K562 (cell line): ENCODE measurements around the gene TTC39B. TPM values are rescaled to one million over a fixed set of nuclear protein-coding genes. Genes with fewer than 3 reads are reported as not detected.

Source experiments
- ATAC-seq: fragments of 200-7000 bp; cut with Tn5 transposase; 3 replicates; pipeline ENCODE4 v1.9.1; 2020; ENCODE audit warnings: moderate library complexity
- BruUV-seq: library from RNA; stranded (reverse); fragments of 400-500 nt; replicated peaks from 2 replicates; lab custom pipeline; 2021; lab: Mats Ljungman, UMichigan
- CTCF ChIA-PET: fragments of 300-600 bp; formaldehyde crosslinking; extraction: SDS; loops from one replicate; lab custom pipeline; 2021; ENCODE audit warnings: low intra/inter-chr PET ratio; lab: Yijun Ruan, JAX
- POLR2A ChIA-PET: fragments of 300-600, 350-650 bp; sonication (Branson Sonifier 250); formaldehyde crosslinking; extraction: SDS; loops from one replicate; lab custom pipeline; 2021; ENCODE audit warnings: antibody characterized with exemption, inconsistent platforms; lab: Yijun Ruan, JAX
- DNase-seq, 4 experiments: peaks; one replicate each; pipeline versions ENCODE4 v3.0.0 to v3.0.0-alpha.2; 2011 to 2018; ENCODE audit warnings: low spot score in 3 of 4, mixed read lengths in 3 of 4; ENCODE audit errors: extremely low read depth in 1 of 4
- FAIRE-seq: peaks from 2 replicates; lab custom pipeline; 2011; peaks lifted over from hg19 to GRCh38; lab: Jason Lieb, UNC
- H2AFZ ChIP-seq: 2 replicates; pipeline ENCODE4 v1.6.0; 2011; ENCODE audit warnings: low read depth, low read length, control low read depth, inconsistent platforms
- H3K27ac ChIP-seq: fragments of 200-600 bp; 3 replicates; pipeline ENCODE4 v1.8.0; 2011; ENCODE audit warnings: low read depth, mild to moderate bottlenecking, control low read depth, inconsistent platforms, low read length, moderate library complexity, mixed read lengths; ENCODE audit errors: extremely low read depth
- H3K27me3 ChIP-seq, 2 experiments: fragments of 300-600 bp in 1 of 2; 2 replicates in 1 of 2; 3 replicates in 1 of 2; pipeline versions ENCODE4 v1.6.0 to v1.8.0; 2011; ENCODE audit warnings: inconsistent platforms in 2 of 2, low read length in 2 of 2, mild to moderate bottlenecking in 1 of 2, mixed read lengths in 1 of 2, moderate library complexity in 1 of 2; ENCODE audit not compliant: control insufficient read depth in 2 of 2, insufficient read depth in 2 of 2
- H3K36me3 ChIP-seq: fragments of 300-600 bp; 3 replicates; pipeline ENCODE4 v1.8.0; 2011; ENCODE audit warnings: mild to moderate bottlenecking, low read length, inconsistent platforms; ENCODE audit not compliant: control insufficient read depth, insufficient read depth
- H3K4me1 ChIP-seq, 2 experiments: fragments of 200-600 bp in 1 of 2; replicated peaks in 1 of 2; 2 replicates in 1 of 2; 3 replicates in 1 of 2; pipeline versions ENCODE4 v1.5.1 to v1.8.0; 2011; ENCODE audit warnings: inconsistent platforms in 2 of 2, low read length in 2 of 2, mild to moderate bottlenecking in 1 of 2, mixed read lengths in 1 of 2, moderate library complexity in 1 of 2; ENCODE audit not compliant: control insufficient read depth in 2 of 2, insufficient read depth in 2 of 2
- H3K4me2 ChIP-seq: 2 replicates; pipeline ENCODE4 v1.6.1; 2011; ENCODE audit warnings: low read length, control low read depth, inconsistent platforms, mixed read lengths; ENCODE audit not compliant: insufficient read depth
- H3K4me3 ChIP-seq: fragments of 200-600 bp; sonication (generic), shearing (Covaris generic); 2 replicates; pipeline ENCODE4 v1.5.1; 2016; ENCODE audit warnings: control low read depth, inconsistent platforms
- H3K79me2 ChIP-seq: fragments of 200-600 bp; 3 replicates; pipeline ENCODE4 v1.8.0; 2011; ENCODE audit warnings: low read length, inconsistent platforms; ENCODE audit not compliant: control insufficient read depth, insufficient read depth
- H3K9ac ChIP-seq, 2 experiments: 2 replicates each; pipeline versions ENCODE4 v1.6.0 to v1.6.1; 2011; ENCODE audit warnings: low read depth in 2 of 2, low read length in 2 of 2, control low read depth in 1 of 2, inconsistent platforms in 1 of 2, mild to moderate bottlenecking in 1 of 2, mixed read lengths in 1 of 2; ENCODE audit not compliant: insufficient read depth in 1 of 2
- H3K9me1 ChIP-seq: one replicate; pipeline ENCODE4 v1.6.0; 2011; ENCODE audit warnings: inconsistent platforms, mild to moderate bottlenecking, low read length, moderate library complexity; ENCODE audit not compliant: control insufficient read depth, insufficient read depth
- H3K9me3 ChIP-seq: replicated peaks from 2 replicates; pipeline ENCODE4 v1.5.1; 2011; ENCODE audit warnings: low read depth, low read length, inconsistent platforms; ENCODE audit not compliant: control insufficient read depth, insufficient read depth
- H4K20me1 ChIP-seq: replicated peaks from 2 replicates; pipeline ENCODE4 v1.6.1; 2011; ENCODE audit warnings: low read length, inconsistent platforms, mixed read lengths; ENCODE audit not compliant: control insufficient read depth, insufficient read depth
- FOXJ3 ChIP-seq: sonication (generic); formaldehyde crosslinking; IDR thresholded peaks from 2 replicates; pipeline ENCODE4 v1.4.0; 2020; ENCODE audit warnings: mild to moderate bottlenecking, missing genetic modification reagents
- FOXK1 ChIP-seq: sonication (generic); formaldehyde crosslinking; IDR thresholded peaks from 2 replicates; pipeline ENCODE4 v1.8.0; 2022; ENCODE audit warnings: missing genetic modification reagents, mild to moderate bottlenecking, borderline replicate concordance
- HEY1 ChIP-seq: fragments of 250-450 bp; sonication (Bioruptor Pico); IDR thresholded peaks from 2 replicates; pipeline ENCODE4 v1.5.0; 2020; ENCODE audit warnings: mild to moderate bottlenecking, moderate library complexity, borderline replicate concordance
- KDM2B ChIP-seq: fragments of 250-450 bp; sonication (Bioruptor Pico); IDR thresholded peaks from 2 replicates; pipeline ENCODE4 v1.8.0; 2021; ENCODE audit warnings: mild to moderate bottlenecking, moderate library complexity
- L3MBTL2 ChIP-seq: fragments of 450-650 bp; IDR thresholded peaks from 2 replicates; pipeline ENCODE4 v1.6.1; 2016; ENCODE audit warnings: mild to moderate bottlenecking, moderate library complexity
- NFYB ChIP-seq: IDR thresholded peaks from 2 replicates; pipeline ENCODE4 v1.6.1; 2011; ENCODE audit warnings: mild to moderate bottlenecking, moderate library complexity; ENCODE audit not compliant: insufficient read length; ENCODE audit errors: extremely low read depth
- NR0B1 ChIP-seq: fragments of 450-650 bp; IDR thresholded peaks from one replicate; pipeline ENCODE4 v1.6.1; 2018; ENCODE audit warnings: mild to moderate bottlenecking, moderate library complexity; ENCODE audit not compliant: partially characterized antibody
- NR1H2 ChIP-seq: sonication (generic); formaldehyde crosslinking; IDR thresholded peaks from 2 replicates; pipeline ENCODE4 v1.4.0; 2020; ENCODE audit warnings: mild to moderate bottlenecking, missing genetic modification reagents
- SRSF3 ChIP-seq: fragments of 200-400 bp; formaldehyde crosslinking; IDR thresholded peaks from 2 replicates; pipeline ENCODE4 v1.6.1; 2016; ENCODE audit warnings: mild to moderate bottlenecking, low read length, moderate library complexity; ENCODE audit not compliant: insufficient read depth
- ZNF165 ChIP-seq: fragments of 250-450 bp; sonication (Bioruptor Pico); IDR thresholded peaks from 2 replicates; pipeline ENCODE4 v1.4.0; 2020; ENCODE audit warnings: borderline replicate concordance
- ZNF197 ChIP-seq: fragments of 200-800 bp; sonication (Bioruptor generic); IDR thresholded peaks from 2 replicates; pipeline ENCODE4 v1.6.1; 2016; ENCODE audit warnings: low read depth, missing genetic modification characterization, missing compliant biosample characterization
- WGBS: fragments of 100-300 bp; shearing (Covaris generic); methylation state at CpG from one replicate; pipeline ENCODE4 v1.1.6; 2016; ENCODE audit warnings: low coverage, mixed read lengths; ENCODE audit not compliant: insufficient coverage; ENCODE audit errors: missing lambda C conversion rate; 5-methylcytosine and 5-hydroxymethylcytosine counted together
- in situ Hi-C: fragments of 300-500 bp; cut with MboI; formaldehyde crosslinking; loops from 4 replicates; pipeline ENCODE4 v1.15.0; 2018; ENCODE audit warnings: inconsistent platforms, mixed read lengths
- intact Hi-C: fragments of 100-400 bp; cut with micrococcal nuclease; formaldehyde crosslinking; loops from 2 replicates; pipeline ENCODE4 v1.14.2; 2022
- polyA plus RNA-seq, 8 experiments: library from polyadenylated mRNA; depleted of rRNA in 4 of 8; stranded (reverse) in 5 of 8; unstranded in 3 of 8; fragments of >200 nt; fragmentation: Nextera tagmentation in 2 of 8; fragmentation: Illumina TruSeq in 1 of 8; extraction: Ambion mirVana in 2 of 8; extraction: Trizol in 1 of 8; gene quantifications; 2 replicates each; pipeline versions ENCODE4 v1.2.1 to v1.2.3, GENCODE V29; 2011 to 2014; ENCODE audit warnings: inconsistent platforms in 1 of 8, missing spikeins in 1 of 8
- total RNA-seq, 7 experiments: library from RNA; depleted of rRNA in 6 of 7; stranded (reverse); fragments of >200 nt in 6 of 7; fragmentation: Illumina TruSeq in 2 of 7; extraction: Trizol in 2 of 7; gene quantifications; 2 replicates each; pipeline versions ENCODE4 v1.2.1 to v1.2.3, GENCODE V29; 2011 to 2021; ENCODE audit warnings: low replicate concordance in 1 of 7
- TF ChIP-seq, protein P1 (sequence below): fragments of 450-650 bp; IDR thresholded peaks from 2 replicates; pipeline ENCODE4 v1.7.0; 2016; ENCODE audit warnings: borderline replicate concordance
- TF ChIP-seq, protein P2 (sequence below): fragments of 200-800 bp; sonication (Bioruptor generic); IDR thresholded peaks from 2 replicates; pipeline ENCODE4 v1.6.1; 2016; ENCODE audit warnings: missing genetic modification characterization, missing compliant biosample characterization
- TF ChIP-seq, protein P3 (sequence below), 2 experiments: fragments of 450-650 bp; IDR thresholded peaks; 2 replicates each; pipeline ENCODE4 v1.6.1; 2016

Gene TTC39B
- total and polyA plus RNA-seq, 9 of the 15 experiments (the other 6 are each of a cell fraction or from before 2014, with no cell fraction given): 0.32 to 1.2 (median 0.95) TPM

GRCh38 chr9:15238646-15239045 lies 68.4 kb downstream of the TTC39B start:
- CTCF ChIA-PET: no interaction called here
- POLR2A ChIA-PET: no interaction called here
- ATAC-seq: no peak

More at GRCh38 chr9:15238646-15239045, 68.4 kb downstream of the TTC39B start:
- in situ Hi-C loops (no loop called here), intact Hi-C loops (no loop called here)
- no TSS peak for BruUV-seq
- Histone ChIP-seq H3K27me3 (no peaks in the 10 kb centered on the region), H3K27ac (no peak overlapping the region), H3K4me3 (no peak overlapping the region), H3K9me3 (no peaks in the 10 kb centered on the region), H3K4me2 (no peak overlapping the region), H4K20me1 (no peaks in the 10 kb centered on the region), H3K79me2 (no peaks in the 10 kb centered on the region), H2AFZ (no peak overlapping the region), H3K36me3 (no peaks in the 10 kb centered on the region), H3K9ac (no peak overlapping the region), H3K9me1 (no peaks in the 10 kb centered on the region), H3K4me1 (no peaks in the 10 kb centered on the region)
- no peak for TF ChIP-seq SRSF3
- no peak for TF ChIP-seq FOXJ3 (CRISPR knock-in tag)
- no peak for TF ChIP-seq L3MBTL2
- TF ChIP-seq HEY1 (CRISPR knock-in tag): no peak
- TF ChIP-seq FOXK1: no peak
- no peak for TF ChIP-seq ZNF165 (CRISPR knock-in tag)
- TF ChIP-seq, protein P1, sequence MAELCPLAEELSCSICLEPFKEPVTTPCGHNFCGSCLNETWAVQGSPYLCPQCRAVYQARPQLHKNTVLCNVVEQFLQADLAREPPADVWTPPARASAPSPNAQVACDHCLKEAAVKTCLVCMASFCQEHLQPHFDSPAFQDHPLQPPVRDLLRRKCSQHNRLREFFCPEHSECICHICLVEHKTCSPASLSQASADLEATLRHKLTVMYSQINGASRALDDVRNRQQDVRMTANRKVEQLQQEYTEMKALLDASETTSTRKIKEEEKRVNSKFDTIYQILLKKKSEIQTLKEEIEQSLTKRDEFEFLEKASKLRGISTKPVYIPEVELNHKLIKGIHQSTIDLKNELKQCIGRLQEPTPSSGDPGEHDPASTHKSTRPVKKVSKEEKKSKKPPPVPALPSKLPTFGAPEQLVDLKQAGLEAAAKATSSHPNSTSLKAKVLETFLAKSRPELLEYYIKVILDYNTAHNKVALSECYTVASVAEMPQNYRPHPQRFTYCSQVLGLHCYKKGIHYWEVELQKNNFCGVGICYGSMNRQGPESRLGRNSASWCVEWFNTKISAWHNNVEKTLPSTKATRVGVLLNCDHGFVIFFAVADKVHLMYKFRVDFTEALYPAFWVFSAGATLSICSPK: no peak
- TF ChIP-seq, protein P2, sequence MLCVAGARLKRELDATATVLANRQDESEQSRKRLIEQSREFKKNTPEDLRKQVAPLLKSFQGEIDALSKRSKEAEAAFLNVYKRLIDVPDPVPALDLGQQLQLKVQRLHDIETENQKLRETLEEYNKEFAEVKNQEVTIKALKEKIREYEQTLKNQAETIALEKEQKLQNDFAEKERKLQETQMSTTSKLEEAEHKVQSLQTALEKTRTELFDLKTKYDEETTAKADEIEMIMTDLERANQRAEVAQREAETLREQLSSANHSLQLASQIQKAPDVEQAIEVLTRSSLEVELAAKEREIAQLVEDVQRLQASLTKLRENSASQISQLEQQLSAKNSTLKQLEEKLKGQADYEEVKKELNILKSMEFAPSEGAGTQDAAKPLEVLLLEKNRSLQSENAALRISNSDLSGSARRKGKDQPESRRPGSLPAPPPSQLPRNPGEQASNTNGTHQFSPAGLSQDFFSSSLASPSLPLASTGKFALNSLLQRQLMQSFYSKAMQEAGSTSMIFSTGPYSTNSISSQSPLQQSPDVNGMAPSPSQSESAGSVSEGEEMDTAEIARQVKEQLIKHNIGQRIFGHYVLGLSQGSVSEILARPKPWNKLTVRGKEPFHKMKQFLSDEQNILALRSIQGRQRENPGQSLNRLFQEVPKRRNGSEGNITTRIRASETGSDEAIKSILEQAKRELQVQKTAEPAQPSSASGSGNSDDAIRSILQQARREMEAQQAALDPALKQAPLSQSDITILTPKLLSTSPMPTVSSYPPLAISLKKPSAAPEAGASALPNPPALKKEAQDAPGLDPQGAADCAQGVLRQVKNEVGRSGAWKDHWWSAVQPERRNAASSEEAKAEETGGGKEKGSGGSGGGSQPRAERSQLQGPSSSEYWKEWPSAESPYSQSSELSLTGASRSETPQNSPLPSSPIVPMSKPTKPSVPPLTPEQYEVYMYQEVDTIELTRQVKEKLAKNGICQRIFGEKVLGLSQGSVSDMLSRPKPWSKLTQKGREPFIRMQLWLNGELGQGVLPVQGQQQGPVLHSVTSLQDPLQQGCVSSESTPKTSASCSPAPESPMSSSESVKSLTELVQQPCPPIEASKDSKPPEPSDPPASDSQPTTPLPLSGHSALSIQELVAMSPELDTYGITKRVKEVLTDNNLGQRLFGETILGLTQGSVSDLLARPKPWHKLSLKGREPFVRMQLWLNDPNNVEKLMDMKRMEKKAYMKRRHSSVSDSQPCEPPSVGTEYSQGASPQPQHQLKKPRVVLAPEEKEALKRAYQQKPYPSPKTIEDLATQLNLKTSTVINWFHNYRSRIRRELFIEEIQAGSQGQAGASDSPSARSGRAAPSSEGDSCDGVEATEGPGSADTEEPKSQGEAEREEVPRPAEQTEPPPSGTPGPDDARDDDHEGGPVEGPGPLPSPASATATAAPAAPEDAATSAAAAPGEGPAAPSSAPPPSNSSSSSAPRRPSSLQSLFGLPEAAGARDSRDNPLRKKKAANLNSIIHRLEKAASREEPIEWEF (CRISPR knock-in tag): no peak
- no peak for TF ChIP-seq NR1H2 (CRISPR knock-in tag)
- no peak for TF ChIP-seq ZNF197
- TF ChIP-seq, protein P3, sequence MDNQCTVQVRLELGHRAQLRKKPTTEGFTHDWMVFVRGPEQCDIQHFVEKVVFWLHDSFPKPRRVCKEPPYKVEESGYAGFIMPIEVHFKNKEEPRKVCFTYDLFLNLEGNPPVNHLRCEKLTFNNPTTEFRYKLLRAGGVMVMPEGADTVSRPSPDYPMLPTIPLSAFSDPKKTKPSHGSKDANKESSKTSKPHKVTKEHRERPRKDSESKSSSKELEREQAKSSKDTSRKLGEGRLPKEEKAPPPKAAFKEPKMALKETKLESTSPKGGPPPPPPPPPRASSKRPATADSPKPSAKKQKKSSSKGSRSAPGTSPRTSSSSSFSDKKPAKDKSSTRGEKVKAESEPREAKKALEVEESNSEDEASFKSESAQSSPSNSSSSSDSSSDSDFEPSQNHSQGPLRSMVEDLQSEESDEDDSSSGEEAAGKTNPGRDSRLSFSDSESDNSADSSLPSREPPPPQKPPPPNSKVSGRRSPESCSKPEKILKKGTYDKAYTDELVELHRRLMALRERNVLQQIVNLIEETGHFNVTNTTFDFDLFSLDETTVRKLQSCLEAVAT (IDR thresholded peaks at IDR 0.05): no peak
- no peak for TF ChIP-seq NR0B1
- TF ChIP-seq KDM2B (CRISPR knock-in tag): no peak
- no peak for TF ChIP-seq NFYB
- FAIRE-seq: no peak
- WGBS: 0% methylated on average over 5 of the region's 5 CpGs
- DNase-seq: no peak
